CD4-positive, alpha-beta T cell treated with Interleukin-17A for 4 hours (primary cell): ENCODE measurements around the gene ZNF606.
"Not testable (repeated sequence)": the region's sequence is repeated elsewhere in the genome, so short reads cannot be mapped to it uniquely, and the experiment has no call there.

Experiments used
- DNase-seq: peaks from one replicate; pipeline ENCODE4 v3.0.0-alpha.2; 2020; ENCODE audit warnings: mixed read lengths

The ZNF606 gene

GRCh38 chr19:58009666-58010301 lies 7.2 kb upstream of the ZNF606 start:
- DNase-seq: peak; percentile 40

GRCh38 chr19:58009301-58009665 lies 6.7 kb upstream of the ZNF606 start:
- no peak for DNase-seq

GRCh38 chr19:58008877-58009276 lies 6.3 kb upstream of the ZNF606 start:
- DNase-seq: not testable (repeated sequence)

GRCh38 chr19:58007285-58007684 lies 4.7 kb upstream of the ZNF606 start:
- DNase-seq: no peak

GRCh38 chr19:58003174-58003828 lies 681 bp upstream of the ZNF606 start:
- no peak for DNase-seq

GRCh38 chr19:58001895-58002369 lies 688 bp downstream of the ZNF606 start:
- no peak for DNase-seq

GRCh38 chr19:58000677-58001076 lies 1.9 kb downstream of the ZNF606 start:
- no peak for DNase-seq

- no peak for DNase-seq
Observed at GRCh38 chr19:57992841-57993240, 9.8 kb downstream of the ZNF606 start.

- no peak for DNase-seq
Observed at GRCh38 chr19:57978586-57979289, 23.9 kb downstream of the ZNF606 start.

GRCh38 chr19:57974434-57974833 lies 28.2 kb downstream of the ZNF606 start, which contains the start of gene C19orf18:
Gene C19orf18 (minus strand): TSS chr19:57974534. CDS start chr19:57974432, 102 bp downstream.
- DNase-seq: no peak

- no peak for DNase-seq
Observed at GRCh38 chr19:57964761-57965160, 37.9 kb downstream of the ZNF606 start.

GRCh38 chr19:57961785-57962184 lies 40.8 kb downstream of the ZNF606 start:
- no peak for DNase-seq

- no peak for DNase-seq
Observed at GRCh38 chr19:57954996-57955395, 47.6 kb downstream of the ZNF606 start.

- DNase-seq: no peak
Observed at GRCh38 chr19:57949702-57950101, 52.9 kb downstream of the ZNF606 start.

GRCh38 chr19:57949296-57949695 lies 53.3 kb downstream of the ZNF606 start:
- no peak for DNase-seq

- peak; percentile 90 for DNase-seq
Observed at GRCh38 chr19:57947419-57948134, 55.0 kb downstream of the ZNF606 start, which contains the start of gene ZNF256. Gene ZNF256 (minus strand): TSS chr19:57947706. CDS start chr19:57947474, 232 bp downstream.

- no peak for DNase-seq
Observed at GRCh38 chr19:57947088-57947418, 55.6 kb downstream of the ZNF606 start.

- no peak for DNase-seq
Observed at GRCh38 chr19:57946316-57946715, 56.3 kb downstream of the ZNF606 start.

- no peak for DNase-seq
Observed at GRCh38 chr19:57941593-57941992, 61.0 kb downstream of the ZNF606 start.

GRCh38 chr19:57935731-57936130 lies 66.9 kb downstream of the ZNF606 start:
- DNase-seq: no peak

- peak; percentile 32 for DNase-seq
Observed at GRCh38 chr19:57934820-57935665, 67.6 kb downstream of the ZNF606 start, which contains the start of gene ZNF418. Gene ZNF418 (minus strand): TSS chr19:57935402. CDS start chr19:57933822, 1,580 bp downstream.

- no peak for DNase-seq
Observed at GRCh38 chr19:57927587-57927986, 75.0 kb downstream of the ZNF606 start.
